Smooth muscle cell (in vitro differentiated cells): Measurements from ENCODE around the gene TSHZ1. TPM values are rescaled to one million over a fixed set of nuclear protein-coding genes. Genes with fewer than 3 reads are reported as not detected.
A peak's percentile ranks its signal among the peaks of the same experiment; 100 is the strongest.

Source experiments
- DNase-seq: peaks from one replicate; lab custom pipeline; 2025; ENCODE audit not compliant: unreplicated experiment; lab: John Stamatoyannopoulos, UW
- H2AFZ ChIP-seq: fragments of 200-600 bp; sonication (generic); 2 replicates; pipeline ENCODE4 v1.6.0; 2016; ENCODE audit warnings: antibody characterized with exemption, low read depth, mild to moderate bottlenecking
- H3F3A ChIP-seq: fragments of 200-600 bp; sonication (generic); 2 replicates; pipeline ENCODE4 v1.6.0; 2017; ENCODE audit warnings: antibody characterized with exemption, low read depth
- H3K27ac ChIP-seq: fragments of 200-600 bp; sonication (generic); 2 replicates; pipeline ENCODE4 v1.5.1; 2016; ENCODE audit warnings: low read depth, mild to moderate bottlenecking
- H3K27me3 ChIP-seq: fragments of 200-600 bp; sonication (generic); 2 replicates; pipeline ENCODE4 v1.6.1; 2016; ENCODE audit warnings: low read depth, mild to moderate bottlenecking
- H3K36me3 ChIP-seq: fragments of 200-600 bp; sonication (generic); 2 replicates; pipeline ENCODE4 v1.5.1; 2016; ENCODE audit warnings: low read depth
- H3K4me1 ChIP-seq: fragments of 200-600 bp; sonication (generic); 2 replicates; pipeline ENCODE4 v1.5.1; 2016; ENCODE audit warnings: low read depth
- H3K4me2 ChIP-seq: fragments of 200-600 bp; sonication (generic); 2 replicates; pipeline ENCODE4 v1.6.0; 2016; ENCODE audit warnings: mild to moderate bottlenecking
- H3K4me3 ChIP-seq: fragments of 200-600 bp; sonication (generic); 2 replicates; pipeline ENCODE4 v1.5.1; 2016; ENCODE audit warnings: mild to moderate bottlenecking
- H3K79me2 ChIP-seq: fragments of 200-600 bp; sonication (generic); 2 replicates; pipeline ENCODE4 v1.6.0; 2016; ENCODE audit warnings: low read depth, mild to moderate bottlenecking
- H3K9ac ChIP-seq: fragments of 200-600 bp; sonication (generic); 2 replicates; pipeline ENCODE4 v1.6.0; 2016; ENCODE audit warnings: low read depth
- H3K9me3 ChIP-seq: fragments of 200-600 bp; sonication (generic); replicated peaks from 2 replicates; pipeline ENCODE4 v1.5.1; 2016; ENCODE audit warnings: low read depth
- H4K20me1 ChIP-seq: fragments of 200-600 bp; sonication (generic); 2 replicates; pipeline ENCODE4 v1.6.0; 2016; ENCODE audit warnings: low read depth
- CTCF ChIP-seq: fragments of 200-600 bp; sonication (generic); IDR thresholded peaks from 2 replicates; pipeline ENCODE4 v1.5.1; 2017; ENCODE audit warnings: borderline replicate concordance, mild to moderate bottlenecking, antibody characterized with exemption; ENCODE audit not compliant: insufficient read depth, poor library complexity, severe bottlenecking
- WGBS: methylation state at CpG from one replicate; pipeline ENCODE4 v1.1.7; 2016; ENCODE audit warnings: low lambda C conversion rate; 5-methylcytosine and 5-hydroxymethylcytosine counted together
- polyA plus RNA-seq: library from polyadenylated mRNA; unstranded; fragments of >200 nt; fragmentation: Nextera tagmentation; extraction: Ambion mirVana; gene quantifications from 2 replicates; pipeline ENCODE4 v1.2.1, GENCODE V29; 2016
- total RNA-seq: library from RNA; depleted of rRNA; stranded (reverse); fragments of >200 nt; gene quantifications from 2 replicates; pipeline ENCODE4 v1.2.3, GENCODE V29; 2014

TSHZ1 gene
- total and polyA plus RNA-seq, 2 experiments from 2014 or later = 21.3 to 26.1 TPM

- Histone ChIP-seq H3K9ac (peak overlapping the region; percentile 70), H3K27ac (peak overlapping the region; percentile 78), H4K20me1 (peaks cover 83% of the 10 kb centered on the region), H3F3A (no peaks in the 10 kb centered on the region), H3K79me2 (peaks cover 100% of the 10 kb centered on the region), H3K36me3 (no peaks in the 10 kb centered on the region), H3K4me3 (peak overlapping the region; percentile 56), H3K27me3 (no peaks in the 10 kb centered on the region), H3K9me3 (no peaks in the 10 kb centered on the region), H3K4me2 (peak overlapping the region; percentile 90), H2AFZ (peak overlapping the region; percentile 77), H3K4me1 (no peaks in the 10 kb centered on the region)
- no peak for DNase-seq
- no peak for TF ChIP-seq CTCF
- 78% methylated on average over 10 of the region's 10 CpGs for WGBS
These were observed 36.4 kb downstream of the TSHZ1 start for GRCh38 chr18:75246721-75247610.

- peak overlapping the region; percentile 90 for H3K4me2 ChIP-seq
- no peak for TF ChIP-seq CTCF
- no peaks in the 10 kb centered on the region for H3K9me3 ChIP-seq
- peak overlapping the region; percentile 56 for H3K4me3 ChIP-seq
- peaks cover 80% of the 10 kb centered on the region for H4K20me1 ChIP-seq
- H2AFZ ChIP-seq = peak overlapping the region; percentile 77
- peak overlapping the region; percentile 78 for H3K27ac ChIP-seq
- no peaks in the 10 kb centered on the region for H3F3A ChIP-seq
- H3K9ac ChIP-seq = peak overlapping the region; percentile 70
- no peak for DNase-seq
- no peaks in the 10 kb centered on the region for H3K4me1 ChIP-seq
- 58% methylated on average over 8 of the region's 8 CpGs for WGBS
- no peaks in the 10 kb centered on the region for H3K27me3 ChIP-seq
- H3K36me3 ChIP-seq = no peaks in the 10 kb centered on the region
- peaks cover 100% of the 10 kb centered on the region for H3K79me2 ChIP-seq
These were observed 37.2 kb downstream of the TSHZ1 start for GRCh38 chr18:75247611-75248421.

GRCh38 chr18:75248426-75249174 is 38.0 kb downstream of the TSHZ1 start:
- DNase-seq = no peak
- Histone ChIP-seq H3K9me3 (no peaks in the 10 kb centered on the region), H3K36me3 (no peaks in the 10 kb centered on the region), H3K4me2 (peak overlapping the region; percentile 90), H4K20me1 (peaks cover 80% of the 10 kb centered on the region), H3K4me3 (peak overlapping the region; percentile 56), H3K27ac (peak overlapping the region; percentile 78), H3K27me3 (no peaks in the 10 kb centered on the region), H3K4me1 (no peaks in the 10 kb centered on the region), H2AFZ (no peak overlapping the region), H3K79me2 (peaks cover 100% of the 10 kb centered on the region), H3K9ac (peak overlapping the region; percentile 70), H3F3A (no peaks in the 10 kb centered on the region)
- WGBS = 81% methylated on average over 20 of the region's 20 CpGs
- TF ChIP-seq CTCF = no peak
